HG03196 (cell line): ENCODE measurements around the gene NTSR1.
A peak's percentile ranks its signal among the peaks of the same experiment; 100 is the strongest.

ENCODE experiments used
- ATAC-seq: cut with Tn5 transposase; IDR thresholded peaks from one replicate; pipeline ENCODE4 v1.9.1; 2021; ENCODE audit not compliant: unreplicated experiment

The NTSR1 gene

GRCh38 chr20:62779417-62779685 lies 70.7 kb downstream of the NTSR1 start:
- ATAC-seq = no peak

- ATAC-seq = no peak
These were observed 71.6 kb downstream of the NTSR1 start for GRCh38 chr20:62780204-62780603.

- ATAC-seq = no peak
These were observed 72.1 kb downstream of the NTSR1 start for GRCh38 chr20:62780696-62781095.

- no peak for ATAC-seq
These were observed 73.7 kb downstream of the NTSR1 start for GRCh38 chr20:62782149-62782892.

GRCh38 chr20:62782893-62783278 lies 74.2 kb downstream of the NTSR1 start:
- no peak for ATAC-seq

- no peak for ATAC-seq
These were observed 75.9 kb downstream of the NTSR1 start for GRCh38 chr20:62784497-62784896.

- ATAC-seq = no peak
These were observed 76.8 kb downstream of the NTSR1 start for GRCh38 chr20:62785393-62785792.

GRCh38 chr20:62786157-62786556 lies 77.5 kb downstream of the NTSR1 start:
- no peak for ATAC-seq

- no peak for ATAC-seq
These were observed 78.7 kb downstream of the NTSR1 start for GRCh38 chr20:62787321-62787720.

GRCh38 chr20:62787866-62788265 lies 79.2 kb downstream of the NTSR1 start:
- ATAC-seq = no peak

- no peak for ATAC-seq
These were observed 80.0 kb downstream of the NTSR1 start for GRCh38 chr20:62788607-62789006.

GRCh38 chr20:62790075-62790474 lies 81.4 kb downstream of the NTSR1 start:
- ATAC-seq = no peak

GRCh38 chr20:62791301-62792181 lies 82.9 kb downstream of the NTSR1 start:
- no peak for ATAC-seq

GRCh38 chr20:62792182-62792939 lies 83.7 kb downstream of the NTSR1 start:
- no peak for ATAC-seq

- ATAC-seq = no peak
These were observed 84.5 kb downstream of the NTSR1 start for GRCh38 chr20:62792940-62793756.

- no peak for ATAC-seq
These were observed 85.0 kb downstream of the NTSR1 start for GRCh38 chr20:62793757-62794006.

- ATAC-seq = peak; percentile 57
These were observed 85.5 kb downstream of the NTSR1 start for GRCh38 chr20:62794007-62794724.

- no peak for ATAC-seq
These were observed 86.6 kb downstream of the NTSR1 start for GRCh38 chr20:62795023-62795761.

GRCh38 chr20:62796699-62797491 lies 88.3 kb downstream of the NTSR1 start:
- no peak for ATAC-seq
